HepG2 (cell line): ENCODE data around the gene BTG4. TPM values are rescaled to one million over a fixed set of nuclear protein-coding genes. Genes with fewer than 3 reads are reported as not detected.

Experiments used
- ATAC-seq: fragments of 200-7000 bp; cut with Tn5 transposase; 3 replicates; pipeline ENCODE4 v1.9.1; 2020; ENCODE audit warnings: mild to moderate bottlenecking, moderate library complexity
- BruUV-seq: library from RNA; stranded (reverse); fragments of 400-500 nt; replicated peaks from 2 replicates; lab custom pipeline; 2021; lab: Mats Ljungman, UMichigan
- CTCF ChIA-PET: fragments of 300-600 bp; formaldehyde crosslinking; extraction: SDS; loops from one replicate; lab custom pipeline; 2021; ENCODE audit warnings: low total read pairs, inconsistent platforms, low intra/inter-chr PET ratio; lab: Yijun Ruan, JAX
- POLR2A ChIA-PET: fragments of 350-600 bp; sonication (Branson Sonifier 250); formaldehyde crosslinking; loops from one replicate; lab custom pipeline; 2020; ENCODE audit warnings: antibody characterized with exemption, inconsistent platforms; lab: Yijun Ruan, JAX
- DNase-seq: peaks from one replicate; pipeline ENCODE4 v3.0.0-alpha.2; 2015; ENCODE audit warnings: low spot score
- FAIRE-seq: peaks from 3 replicates; lab custom pipeline; 2011; peaks lifted over from hg19 to GRCh38; lab: Jason Lieb, UNC
- H2AFZ ChIP-seq: one replicate; pipeline ENCODE4 v1.6.1; 2011; ENCODE audit warnings: low read length, inconsistent platforms
- H3K27ac ChIP-seq: fragments of 300-600 bp; 3 replicates; pipeline ENCODE4 v1.8.0; 2011; ENCODE audit warnings: mixed run types, mild to moderate bottlenecking, mixed read lengths, low read length, inconsistent platforms; ENCODE audit not compliant: insufficient read depth; ENCODE audit errors: extremely low read length
- H3K27me3 ChIP-seq, 2 experiments: fragments of 200-600 bp in 1 of 2; 2 replicates in 1 of 2; 3 replicates in 1 of 2; pipeline versions ENCODE4 v1.6.0 to v1.8.0; 2011; ENCODE audit warnings: low read length in 2 of 2, mild to moderate bottlenecking in 2 of 2, moderate library complexity in 2 of 2, inconsistent platforms in 1 of 2; ENCODE audit not compliant: insufficient read depth in 2 of 2, control insufficient read depth in 1 of 2
- H3K36me3 ChIP-seq, 2 experiments: fragments of 200-600 bp in 1 of 2; replicated peaks in 1 of 2; 2 replicates in 1 of 2; 3 replicates in 1 of 2; pipeline versions ENCODE4 v1.5.1 to v1.8.0; 2011; ENCODE audit warnings: low read length in 2 of 2, inconsistent platforms in 1 of 2; ENCODE audit not compliant: insufficient read depth in 2 of 2, control insufficient read depth in 1 of 2
- H3K4me1 ChIP-seq: 2 replicates; pipeline ENCODE4 v1.5.1; 2012; ENCODE audit warnings: low read length, inconsistent platforms; ENCODE audit not compliant: insufficient read depth
- H3K4me2 ChIP-seq: 2 replicates; pipeline ENCODE4 v1.6.0; 2011; ENCODE audit warnings: low read depth, low read length, inconsistent platforms
- H3K4me3 ChIP-seq, 3 experiments: fragments of 200-600 bp in 1 of 3; sonication (generic), shearing (Covaris generic) in 1 of 3; replicated peaks in 1 of 3; 2 replicates each; pipeline ENCODE4 v1.5.1; 2011 to 2016; ENCODE audit warnings: low read length in 3 of 3, inconsistent platforms in 2 of 3, low read depth in 2 of 3, mild to moderate bottlenecking in 2 of 3, control low read depth in 1 of 3, mixed read lengths in 1 of 3; ENCODE audit not compliant: insufficient read depth in 1 of 3
- H3K79me2 ChIP-seq: one replicate; pipeline ENCODE4 v1.6.1; 2011; ENCODE audit warnings: low read length, inconsistent platforms; ENCODE audit not compliant: insufficient read depth
- H3K9ac ChIP-seq: 2 replicates; pipeline ENCODE4 v1.6.0; 2011; ENCODE audit warnings: mild to moderate bottlenecking, low read depth, low read length, inconsistent platforms; ENCODE audit not compliant: insufficient read depth
- H3K9me3 ChIP-seq: 2 replicates; pipeline ENCODE4 v1.5.1; 2012; ENCODE audit warnings: mild to moderate bottlenecking, low read length
- H4K20me1 ChIP-seq: 2 replicates; pipeline ENCODE4 v1.6.0; 2011; ENCODE audit warnings: inconsistent platforms, mild to moderate bottlenecking, low read length, moderate library complexity; ENCODE audit not compliant: insufficient read depth
- FOXO4 ChIP-seq: sonication (generic); formaldehyde crosslinking; conservative IDR thresholded peaks from 2 replicates; pipeline ENCODE4 v1.8.1; 2023; ENCODE audit warnings: missing genetic modification reagents
- KIAA2018 ChIP-seq: sonication (generic); formaldehyde crosslinking; IDR thresholded peaks from 2 replicates; pipeline ENCODE4 v1.5.0; 2020; ENCODE audit warnings: mild to moderate bottlenecking, missing genetic modification reagents, borderline replicate concordance
- RBAK ChIP-seq: sonication (generic); formaldehyde crosslinking; IDR thresholded peaks from 2 replicates; pipeline ENCODE4 v1.5.1; 2020; ENCODE audit warnings: mild to moderate bottlenecking, missing genetic modification reagents
- ZNF460 ChIP-seq: sonication (generic); formaldehyde crosslinking; IDR thresholded peaks from 2 replicates; pipeline ENCODE4 v1.5.1; 2020; ENCODE audit warnings: missing genetic modification reagents, mild to moderate bottlenecking, borderline replicate concordance
- in situ Hi-C: cut with HindIII; loops from 2 replicates; pipeline ENCODE4 v1.10.0; 2017; ENCODE audit warnings: low pct_unique_long_range_greater_than_20kb; ENCODE audit not compliant: extremely low pct_ligation_motif_present
- intact Hi-C: fragments of 100-400 bp; cut with micrococcal nuclease; formaldehyde crosslinking; loops from one replicate; pipeline ENCODE4 v1.10.0; 2022; ENCODE audit not compliant: unreplicated experiment
- polyA plus RNA-seq, 8 experiments: library from polyadenylated mRNA; depleted of rRNA in 3 of 8; stranded (reverse) in 7 of 8; unstranded in 1 of 8; fragments of >200 nt; fragmentation: Illumina TruSeq in 4 of 8; extraction: Trizol in 4 of 8; gene quantifications; 2 replicates each; pipeline versions ENCODE4 v1.2.1 to v1.2.3, GENCODE V29; 2011 to 2016; ENCODE audit warnings: low read depth in 4 of 8, missing spikeins in 1 of 8, mixed read lengths in 1 of 8; ENCODE audit not compliant: insufficient read depth in 1 of 8
- total RNA-seq, 5 experiments: library from RNA; depleted of rRNA; stranded (reverse); fragments of >200 nt; fragmentation: Illumina TruSeq; extraction: Trizol; gene quantifications; 2 replicates each; pipeline ENCODE4 v1.2.3, GENCODE V29; 2016; ENCODE audit warnings: low read depth in 1 of 5

Gene BTG4
- total and polyA plus RNA-seq, 2 of the 13 experiments (the other 11 are each of a cell fraction or from before 2014, with no cell fraction given): not detected

- CTCF ChIA-PET: no interaction called here
- in situ Hi-C loops (no loop called here), intact Hi-C loops (no loop called here)
- Histone ChIP-seq H3K4me1 (no peaks in the 10 kb centered on the region), H3K79me2 (no peaks in the 10 kb centered on the region), H3K27me3 (peaks cover 0 to 12% of the 10 kb centered on the region in 2 experiments; a peak in 2 of 5 replicates), H3K9me3 (peaks cover 6% of the 10 kb centered on the region; the same call in 1 of the 2 replicates), H3K4me2 (no peak overlapping the region), H3K4me3 (no peak overlapping the region), H3K9ac (no peak overlapping the region), H2AFZ (no peak overlapping the region), H3K36me3 (no peaks in the 10 kb centered on the region), H3K27ac (no peak overlapping the region)
- POLR2A ChIA-PET: no interaction called here
- no peak for ATAC-seq
- no peak for DNase-seq
- BruUV-seq: no TSS peak
- TF ChIP-seq ZNF460 (CRISPR knock-in tag) (no peak), FOXO4 (CRISPR knock-in tag) (no peak), RBAK (CRISPR knock-in tag) (no peak), KIAA2018 (CRISPR knock-in tag) (no peak)
- TF ChIP-seq, all 625 proteins: peak for 0
- FAIRE-seq: no peak
- H4K20me1 ChIP-seq: no peaks in the 10 kb centered on the region
These were observed 43.1 kb upstream of the BTG4 start for GRCh38 chr11:111555255-111555654.
